ENCODE measurements around the gene EIF3B.

The EIF3B gene

GRCh38 chr7:2399848-2400587 lies 45.4 kb downstream of the EIF3B start:
- TF ChIP-seq, protein P1, sequence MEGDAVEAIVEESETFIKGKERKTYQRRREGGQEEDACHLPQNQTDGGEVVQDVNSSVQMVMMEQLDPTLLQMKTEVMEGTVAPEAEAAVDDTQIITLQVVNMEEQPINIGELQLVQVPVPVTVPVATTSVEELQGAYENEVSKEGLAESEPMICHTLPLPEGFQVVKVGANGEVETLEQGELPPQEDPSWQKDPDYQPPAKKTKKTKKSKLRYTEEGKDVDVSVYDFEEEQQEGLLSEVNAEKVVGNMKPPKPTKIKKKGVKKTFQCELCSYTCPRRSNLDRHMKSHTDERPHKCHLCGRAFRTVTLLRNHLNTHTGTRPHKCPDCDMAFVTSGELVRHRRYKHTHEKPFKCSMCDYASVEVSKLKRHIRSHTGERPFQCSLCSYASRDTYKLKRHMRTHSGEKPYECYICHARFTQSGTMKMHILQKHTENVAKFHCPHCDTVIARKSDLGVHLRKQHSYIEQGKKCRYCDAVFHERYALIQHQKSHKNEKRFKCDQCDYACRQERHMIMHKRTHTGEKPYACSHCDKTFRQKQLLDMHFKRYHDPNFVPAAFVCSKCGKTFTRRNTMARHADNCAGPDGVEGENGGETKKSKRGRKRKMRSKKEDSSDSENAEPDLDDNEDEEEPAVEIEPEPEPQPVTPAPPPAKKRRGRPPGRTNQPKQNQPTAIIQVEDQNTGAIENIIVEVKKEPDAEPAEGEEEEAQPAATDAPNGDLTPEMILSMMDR (IDR thresholded peaks at IDR 0.05; ENCODE audit: low read depth, low read length), result no peak
- peak; percentile 85 for DNase-seq (ENCODE audit: extremely low read depth, low read depth)

DNA sequence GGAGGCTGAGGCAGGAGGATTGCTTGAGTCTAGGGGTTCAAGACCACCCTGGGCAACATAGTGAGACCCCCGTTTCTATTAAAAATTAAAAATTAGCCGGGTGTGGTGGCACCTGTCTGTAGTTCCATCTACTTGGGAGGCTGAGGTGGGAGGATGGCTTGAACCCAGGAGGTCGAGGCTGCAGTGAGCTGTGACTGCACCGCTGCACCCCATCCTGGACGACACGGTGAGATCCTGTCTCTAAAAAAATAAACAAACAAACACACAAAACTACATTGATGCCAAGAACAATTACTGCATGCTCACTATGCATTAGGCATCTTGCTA lies 48.0 kb downstream of the EIF3B start:
- TF ChIP-seq, protein P1 (IDR thresholded peaks at IDR 0.05; ENCODE audit: low read depth, low read length), result no peak
- DNase-seq (ENCODE audit: extremely low read depth, low read depth), result no peak

GRCh38 chr7:2403014-2403717 lies 48.5 kb downstream of the EIF3B start, which contains the start of gene CHST12:
Gene CHST12, plus strand, starts transcription at chr7:2403611. Its CDS starts 29,029 bp downstream, at chr7:2432640.
- TF ChIP-seq, protein P1 (IDR thresholded peaks at IDR 0.05; ENCODE audit: low read depth, low read length), result no peak
- DNase-seq (ENCODE audit: extremely low read depth, low read depth), result peak; percentile 87

GRCh38 chr7:2403718-2404648 lies 49.4 kb downstream of the EIF3B start:
- TF ChIP-seq, protein P1 (IDR thresholded peaks at IDR 0.05; ENCODE audit: low read depth, low read length), result no peak; the same call in 1 of the 2 replicates
- DNase-seq (ENCODE audit: extremely low read depth, low read depth), result no peak

DNA sequence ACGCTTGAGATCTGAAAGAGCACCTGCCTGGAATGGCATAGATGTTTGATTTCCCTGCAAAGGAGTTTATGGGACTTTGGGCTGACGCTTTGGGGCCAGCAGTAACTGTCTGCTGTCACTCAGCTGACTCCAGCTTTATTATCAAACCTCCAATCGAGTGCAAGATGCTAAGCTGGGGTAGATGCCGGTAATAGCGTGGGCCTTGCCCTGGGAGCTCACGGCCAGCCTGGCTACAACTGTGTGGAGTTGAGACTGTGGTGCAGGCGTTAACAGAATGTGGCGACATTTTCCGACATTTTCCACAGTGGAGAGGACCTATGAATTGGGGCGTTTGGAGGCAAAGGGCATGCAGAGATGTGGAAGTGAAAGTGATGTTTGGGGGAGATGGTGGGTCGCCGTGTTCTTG lies 50.1 kb downstream of the EIF3B start:
- TF ChIP-seq, protein P1 (IDR thresholded peaks at IDR 0.05; ENCODE audit: low read depth, low read length), result no peak
- no peak for DNase-seq (ENCODE audit: extremely low read depth, low read depth)

- DNase-seq (ENCODE audit: extremely low read depth, low read depth), result no peak
Measured at GRCh38 chr7:2405201-2405600, 50.6 kb downstream of the EIF3B start.

More at GRCh38 chr7:2405201-2405600, 50.6 kb downstream of the EIF3B start:
- TF ChIP-seq, protein P1 (IDR thresholded peaks at IDR 0.05; ENCODE audit: low read depth, low read length), result no peak
